Uterus (tissue), 2 donors: ENCODE data around the gene NACC2.

Experiments
- POLR2A ChIP-seq, 2 donors: fragments of 450-650 bp; IDR thresholded peaks; one replicate each; pipeline ENCODE4 v1.6.1; 2016; ENCODE audit warnings: antibody characterized with exemption in 2 of 2, mild to moderate bottlenecking in 1 of 2, moderate library complexity in 1 of 2
- TF ChIP-seq, protein P1 (sequence below), 4 experiments: fragments of 200-600 bp in 2 of 4; fragments of 450-650 bp in 2 of 4; sonication (generic) in 2 of 4; IDR thresholded peaks; one replicate each; pipeline ENCODE4 v1.5.1; 2016 to 2019; ENCODE audit warnings: antibody characterized with exemption in 4 of 4, mild to moderate bottlenecking in 2 of 4, moderate library complexity in 1 of 4

DNA sequence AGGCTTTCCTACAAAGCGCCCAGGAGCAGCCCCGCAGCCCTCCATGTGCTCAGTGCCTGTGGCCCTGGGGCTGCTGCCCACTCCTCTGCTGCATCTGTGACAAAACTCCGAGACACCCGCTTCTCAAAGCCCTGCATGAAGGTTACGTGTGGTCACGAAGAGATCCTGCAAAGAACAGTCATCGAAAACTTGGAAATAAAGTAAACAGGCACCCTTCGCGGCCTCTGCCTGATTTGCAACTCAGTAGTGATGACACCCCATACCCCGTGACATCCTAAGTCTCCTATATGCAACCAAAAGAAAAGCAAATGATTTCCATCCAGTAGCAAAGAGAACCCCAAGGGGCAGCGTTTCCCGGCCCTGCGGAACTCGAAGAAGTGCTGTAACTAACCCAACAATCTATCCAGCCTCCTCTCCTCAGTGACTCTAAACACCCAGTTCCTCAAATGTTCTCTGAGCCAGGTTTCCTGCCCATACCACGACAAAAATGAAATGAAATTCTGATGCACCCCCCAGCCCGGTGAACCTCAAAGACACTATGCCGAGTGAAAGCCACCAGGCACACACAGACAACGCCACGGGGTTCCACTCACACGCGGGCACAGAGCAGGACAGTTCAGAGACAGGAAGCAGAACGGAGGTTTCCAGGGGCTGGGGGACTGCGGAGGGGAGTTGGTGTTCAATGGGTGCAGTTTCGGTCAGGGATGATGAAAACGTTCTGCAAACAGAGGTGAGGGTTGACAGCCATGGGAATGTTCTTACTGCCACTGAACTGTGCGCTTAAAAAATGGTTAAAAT lies 19.0 kb downstream of the NACC2 start:
- TF ChIP-seq, protein P1, sequence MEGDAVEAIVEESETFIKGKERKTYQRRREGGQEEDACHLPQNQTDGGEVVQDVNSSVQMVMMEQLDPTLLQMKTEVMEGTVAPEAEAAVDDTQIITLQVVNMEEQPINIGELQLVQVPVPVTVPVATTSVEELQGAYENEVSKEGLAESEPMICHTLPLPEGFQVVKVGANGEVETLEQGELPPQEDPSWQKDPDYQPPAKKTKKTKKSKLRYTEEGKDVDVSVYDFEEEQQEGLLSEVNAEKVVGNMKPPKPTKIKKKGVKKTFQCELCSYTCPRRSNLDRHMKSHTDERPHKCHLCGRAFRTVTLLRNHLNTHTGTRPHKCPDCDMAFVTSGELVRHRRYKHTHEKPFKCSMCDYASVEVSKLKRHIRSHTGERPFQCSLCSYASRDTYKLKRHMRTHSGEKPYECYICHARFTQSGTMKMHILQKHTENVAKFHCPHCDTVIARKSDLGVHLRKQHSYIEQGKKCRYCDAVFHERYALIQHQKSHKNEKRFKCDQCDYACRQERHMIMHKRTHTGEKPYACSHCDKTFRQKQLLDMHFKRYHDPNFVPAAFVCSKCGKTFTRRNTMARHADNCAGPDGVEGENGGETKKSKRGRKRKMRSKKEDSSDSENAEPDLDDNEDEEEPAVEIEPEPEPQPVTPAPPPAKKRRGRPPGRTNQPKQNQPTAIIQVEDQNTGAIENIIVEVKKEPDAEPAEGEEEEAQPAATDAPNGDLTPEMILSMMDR (IDR thresholded peaks at IDR 0.05): no peak
- TF ChIP-seq POLR2A (IDR thresholded peaks at IDR 0.05): no peak
